K562 (cell line): ENCODE results near the gene ARHGEF4. TPM values are rescaled to one million over a fixed set of nuclear protein-coding genes. Genes with fewer than 3 reads are reported as not detected.

Source experiments
- ATAC-seq: fragments of 200-7000 bp; cut with Tn5 transposase; 3 replicates; pipeline ENCODE4 v1.9.1; 2020; ENCODE audit warnings: moderate library complexity
- BruUV-seq: library from RNA; stranded (reverse); fragments of 400-500 nt; replicated peaks from 2 replicates; lab custom pipeline; 2021; lab: Mats Ljungman, UMichigan
- CTCF ChIA-PET: fragments of 300-600 bp; formaldehyde crosslinking; extraction: SDS; loops from one replicate; lab custom pipeline; 2021; ENCODE audit warnings: low intra/inter-chr PET ratio; lab: Yijun Ruan, JAX
- POLR2A ChIA-PET: fragments of 300-600, 350-650 bp; sonication (Branson Sonifier 250); formaldehyde crosslinking; extraction: SDS; loops from one replicate; lab custom pipeline; 2021; ENCODE audit warnings: antibody characterized with exemption, inconsistent platforms; lab: Yijun Ruan, JAX
- DNase-seq, 4 experiments: peaks; one replicate each; pipeline versions ENCODE4 v3.0.0 to v3.0.0-alpha.2; 2011 to 2018; ENCODE audit warnings: low spot score in 3 of 4, mixed read lengths in 3 of 4; ENCODE audit errors: extremely low read depth in 1 of 4
- FAIRE-seq: peaks from 2 replicates; lab custom pipeline; 2011; peaks lifted over from hg19 to GRCh38; lab: Jason Lieb, UNC
- H2AFZ ChIP-seq: 2 replicates; pipeline ENCODE4 v1.6.0; 2011; ENCODE audit warnings: low read depth, low read length, control low read depth, inconsistent platforms
- H3K27ac ChIP-seq: fragments of 200-600 bp; 3 replicates; pipeline ENCODE4 v1.8.0; 2011; ENCODE audit warnings: low read depth, mild to moderate bottlenecking, control low read depth, inconsistent platforms, low read length, moderate library complexity, mixed read lengths; ENCODE audit errors: extremely low read depth
- H3K27me3 ChIP-seq, 2 experiments: fragments of 300-600 bp in 1 of 2; 2 replicates in 1 of 2; 3 replicates in 1 of 2; pipeline versions ENCODE4 v1.6.0 to v1.8.0; 2011; ENCODE audit warnings: inconsistent platforms in 2 of 2, low read length in 2 of 2, mild to moderate bottlenecking in 1 of 2, mixed read lengths in 1 of 2, moderate library complexity in 1 of 2; ENCODE audit not compliant: control insufficient read depth in 2 of 2, insufficient read depth in 2 of 2
- H3K36me3 ChIP-seq: fragments of 300-600 bp; 3 replicates; pipeline ENCODE4 v1.8.0; 2011; ENCODE audit warnings: mild to moderate bottlenecking, low read length, inconsistent platforms; ENCODE audit not compliant: control insufficient read depth, insufficient read depth
- H3K4me1 ChIP-seq, 2 experiments: fragments of 200-600 bp in 1 of 2; replicated peaks in 1 of 2; 2 replicates in 1 of 2; 3 replicates in 1 of 2; pipeline versions ENCODE4 v1.5.1 to v1.8.0; 2011; ENCODE audit warnings: inconsistent platforms in 2 of 2, low read length in 2 of 2, mild to moderate bottlenecking in 1 of 2, mixed read lengths in 1 of 2, moderate library complexity in 1 of 2; ENCODE audit not compliant: control insufficient read depth in 2 of 2, insufficient read depth in 2 of 2
- H3K4me2 ChIP-seq: 2 replicates; pipeline ENCODE4 v1.6.1; 2011; ENCODE audit warnings: low read length, control low read depth, inconsistent platforms, mixed read lengths; ENCODE audit not compliant: insufficient read depth
- H3K4me3 ChIP-seq: fragments of 200-600 bp; sonication (generic), shearing (Covaris generic); 2 replicates; pipeline ENCODE4 v1.5.1; 2016; ENCODE audit warnings: control low read depth, inconsistent platforms
- H3K79me2 ChIP-seq: fragments of 200-600 bp; 3 replicates; pipeline ENCODE4 v1.8.0; 2011; ENCODE audit warnings: low read length, inconsistent platforms; ENCODE audit not compliant: control insufficient read depth, insufficient read depth
- H3K9ac ChIP-seq, 2 experiments: 2 replicates each; pipeline versions ENCODE4 v1.6.0 to v1.6.1; 2011; ENCODE audit warnings: low read depth in 2 of 2, low read length in 2 of 2, control low read depth in 1 of 2, inconsistent platforms in 1 of 2, mild to moderate bottlenecking in 1 of 2, mixed read lengths in 1 of 2; ENCODE audit not compliant: insufficient read depth in 1 of 2
- H3K9me1 ChIP-seq: one replicate; pipeline ENCODE4 v1.6.0; 2011; ENCODE audit warnings: inconsistent platforms, mild to moderate bottlenecking, low read length, moderate library complexity; ENCODE audit not compliant: control insufficient read depth, insufficient read depth
- H3K9me3 ChIP-seq: replicated peaks from 2 replicates; pipeline ENCODE4 v1.5.1; 2011; ENCODE audit warnings: low read depth, low read length, inconsistent platforms; ENCODE audit not compliant: control insufficient read depth, insufficient read depth
- H4K20me1 ChIP-seq: replicated peaks from 2 replicates; pipeline ENCODE4 v1.6.1; 2011; ENCODE audit warnings: low read length, inconsistent platforms, mixed read lengths; ENCODE audit not compliant: control insufficient read depth, insufficient read depth
- BACH1 ChIP-seq: fragments of 200-800 bp; sonication (Bioruptor generic); IDR thresholded peaks from 2 replicates; pipeline ENCODE4 v1.6.1; 2016; ENCODE audit warnings: missing genetic modification characterization, missing compliant biosample characterization
- BCL6 ChIP-seq: fragments of 250-450 bp; sonication (Bioruptor Pico); IDR thresholded peaks from 2 replicates; pipeline ENCODE4 v1.4.0; 2020
- KDM5B ChIP-seq: fragments of 200-600 bp; sonication (generic); IDR thresholded peaks from 2 replicates; pipeline ENCODE4 v1.6.1; 2012; ENCODE audit warnings: low read depth, mild to moderate bottlenecking, moderate library complexity, low read length, control low read depth, inconsistent platforms; ENCODE audit not compliant: insufficient replicate concordance
- LCOR ChIP-seq: sonication (generic); formaldehyde crosslinking; IDR thresholded peaks from 2 replicates; pipeline ENCODE4 v1.8.0; 2022; ENCODE audit warnings: mild to moderate bottlenecking, missing genetic modification reagents
- LEF1 ChIP-seq: fragments of 450-650 bp; IDR thresholded peaks from 2 replicates; pipeline ENCODE4 v1.6.1; 2016; ENCODE audit warnings: mild to moderate bottlenecking
- PRPF4 ChIP-seq: fragments of 200-400 bp; formaldehyde crosslinking; IDR thresholded peaks from one replicate; pipeline ENCODE4 v1.6.1; 2017; ENCODE audit warnings: low read length, low read depth, mild to moderate bottlenecking; ENCODE audit not compliant: insufficient read depth, poor library complexity, severe bottlenecking
- TEAD1 ChIP-seq, 2 experiments: fragments of 450-650 bp in 1 of 2; sonication (generic) in 1 of 2; formaldehyde crosslinking; IDR thresholded peaks; 2 replicates each; pipeline versions ENCODE4 v1.4.0 to v1.8.0; 2020 to 2022; ENCODE audit warnings: mild to moderate bottlenecking in 2 of 2, missing genetic modification reagents in 1 of 2
- THRAP3 ChIP-seq: fragments of 450-650 bp; IDR thresholded peaks from 2 replicates; pipeline ENCODE4 v1.6.1; 2016; ENCODE audit warnings: mild to moderate bottlenecking, inconsistent platforms, borderline replicate concordance
- ZBTB40 ChIP-seq, 2 experiments: fragments of 450-650 bp in 1 of 2; sonication (generic) in 1 of 2; formaldehyde crosslinking in 1 of 2; IDR thresholded peaks; 2 replicates each; pipeline versions ENCODE4 v1.7.1 to v1.9.0; 2016 to 2022; ENCODE audit warnings: inconsistent platforms in 1 of 2, mild to moderate bottlenecking in 1 of 2, missing genetic modification reagents in 1 of 2
- ZKSCAN1 ChIP-seq: fragments of 150-350 bp; IDR thresholded peaks from 2 replicates; pipeline ENCODE4 v1.6.1; 2016; ENCODE audit warnings: low read depth, low read length
- ZKSCAN8 ChIP-seq: fragments of 200-800 bp; sonication (Bioruptor generic); IDR thresholded peaks from 2 replicates; pipeline ENCODE4 v1.6.1; 2016; ENCODE audit warnings: missing genetic modification characterization, missing compliant biosample characterization
- ZNF589 ChIP-seq: fragments of 200-800 bp; sonication (Bioruptor generic); IDR thresholded peaks from 2 replicates; pipeline ENCODE4 v1.6.1; 2016; ENCODE audit warnings: low read depth, missing genetic modification characterization, missing compliant biosample characterization
- ZSCAN29 ChIP-seq: fragments of 450-650 bp; IDR thresholded peaks from 2 replicates; pipeline ENCODE4 v1.6.1; 2017
- WGBS: fragments of 100-300 bp; shearing (Covaris generic); methylation state at CpG from one replicate; pipeline ENCODE4 v1.1.6; 2016; ENCODE audit warnings: low coverage, mixed read lengths; ENCODE audit not compliant: insufficient coverage; ENCODE audit errors: missing lambda C conversion rate; 5-methylcytosine and 5-hydroxymethylcytosine counted together
- in situ Hi-C: fragments of 300-500 bp; cut with MboI; formaldehyde crosslinking; loops from 4 replicates; pipeline ENCODE4 v1.15.0; 2018; ENCODE audit warnings: inconsistent platforms, mixed read lengths
- intact Hi-C: fragments of 100-400 bp; cut with micrococcal nuclease; formaldehyde crosslinking; loops from 2 replicates; pipeline ENCODE4 v1.14.2; 2022
- polyA plus RNA-seq, 8 experiments: library from polyadenylated mRNA; depleted of rRNA in 4 of 8; stranded (reverse) in 5 of 8; unstranded in 3 of 8; fragments of >200 nt; fragmentation: Nextera tagmentation in 2 of 8; fragmentation: Illumina TruSeq in 1 of 8; extraction: Ambion mirVana in 2 of 8; extraction: Trizol in 1 of 8; gene quantifications; 2 replicates each; pipeline versions ENCODE4 v1.2.1 to v1.2.3, GENCODE V29; 2011 to 2014; ENCODE audit warnings: inconsistent platforms in 1 of 8, missing spikeins in 1 of 8
- total RNA-seq, 7 experiments: library from RNA; depleted of rRNA in 6 of 7; stranded (reverse); fragments of >200 nt in 6 of 7; fragmentation: Illumina TruSeq in 2 of 7; extraction: Trizol in 2 of 7; gene quantifications; 2 replicates each; pipeline versions ENCODE4 v1.2.1 to v1.2.3, GENCODE V29; 2011 to 2021; ENCODE audit warnings: low replicate concordance in 1 of 7

ARHGEF4 gene
- total and polyA plus RNA-seq, 9 of the 15 experiments (the other 6 are each of a cell fraction or from before 2014, with no cell fraction given) = not detected

- ATAC-seq (peak; percentile 87), FAIRE-seq (peak; percentile 91), DNase-seq (peak; percentile 67 to 75 (median 72))
- no peaks in the 10 kb centered on the region for H4K20me1 ChIP-seq
- no peak overlapping the region for H3K9ac ChIP-seq
- CTCF ChIA-PET = interaction anchor here (1.8 kb wide), 1 partner anchor 123 kb away, joined by 18 read pairs; no protein-coding TSS in a partner anchor
- H3K27me3 ChIP-seq = peaks cover 15 to 35% of the 10 kb centered on the region in 2 experiments; a peak in 4 of 5 replicates
- H3K79me2 ChIP-seq = no peaks in the 10 kb centered on the region
- no peaks in the 10 kb centered on the region for H3K36me3 ChIP-seq
- POLR2A ChIA-PET = no interaction called here
- WGBS = 0% methylated on average over 7 of the region's 7 CpGs
- H3K4me1 ChIP-seq = 0 out of 5 replicates have a peak, but pooled peaks cover 0 to 3% of the 10 kb centered on the region in 2 experiments
- no peak overlapping the region for H2AFZ ChIP-seq
- intact Hi-C loops = loop anchor here (1.0 kb wide), 1 partner anchor 123 kb away; no protein-coding TSS in a partner anchor
- no peak overlapping the region for H3K4me2 ChIP-seq
- in situ Hi-C loops = no loop called here
- H3K9me1 ChIP-seq = no peaks in the 10 kb centered on the region
- BruUV-seq = no TSS peak
- no peak overlapping the region for H3K4me3 ChIP-seq
- no peak overlapping the region for H3K27ac ChIP-seq
- H3K9me3 ChIP-seq = no peaks in the 10 kb centered on the region
- TF ChIP-seq ZKSCAN8 (CRISPR knock-in tag) = no peak
- no peak for TF ChIP-seq BACH1 (tag)
- TF ChIP-seq TEAD1 (CRISPR knock-in tag; IDR thresholded peaks at IDR 0.05) = peak; percentile 86 to 93; a peak in 3 of 4 replicates
- TF ChIP-seq PRPF4 = no peak
- TF ChIP-seq KDM5B = no peak
- no peak for TF ChIP-seq THRAP3
- no peak for TF ChIP-seq ZSCAN29
- no peak for TF ChIP-seq ZBTB40 (IDR thresholded peaks at IDR 0.05)
- TF ChIP-seq ZBTB40 (CRISPR knock-in tag; IDR thresholded peaks at IDR 0.05) = no peak
- no peak for TF ChIP-seq LCOR (CRISPR knock-in tag)
- TF ChIP-seq BCL6 (CRISPR knock-in tag) = no peak
- TF ChIP-seq ZKSCAN1 = no peak
- no peak for TF ChIP-seq LEF1
- TF ChIP-seq ZNF589 (CRISPR knock-in tag) = no peak
Measured at GRCh38 chr2:130920415-130921163, 83.9 kb downstream of the ARHGEF4 start.
